Small intestine (tissue), 7 donors: Measurements from ENCODE around the gene SP3. TPM values are rescaled to one million over a fixed set of nuclear protein-coding genes. Genes with fewer than 3 reads are reported as not detected.
A peak's percentile ranks its signal among the peaks of the same experiment; 100 is the strongest.

Experiments
- DNase-seq, 2 donors: peaks; one replicate each; pipeline versions ENCODE4 v3.0.0 to v3.0.0-alpha.2; 2013
- FAIRE-seq: peaks from 2 replicates; lab custom pipeline; 2012; peaks lifted over from hg19 to GRCh38; lab: Jason Lieb, UNC
- H3K27ac ChIP-seq, 3 donors: one replicate each; pipeline ENCODE4 v1.5.1; 2013; ENCODE audit warnings: low read length in 2 of 3, mild to moderate bottlenecking in 2 of 3, control low read depth in 1 of 3, inconsistent platforms in 1 of 3, low read depth in 1 of 3, moderate library complexity in 1 of 3
- H3K27me3 ChIP-seq, 3 donors: one replicate each; pipeline ENCODE4 v1.6.1; 2013; ENCODE audit warnings: low read length in 3 of 3, inconsistent platforms in 1 of 3; ENCODE audit not compliant: control insufficient read depth in 3 of 3, insufficient read depth in 3 of 3
- H3K36me3 ChIP-seq, 3 donors: one replicate each; pipeline ENCODE4 v1.6.1; 2013; ENCODE audit warnings: low read length in 3 of 3, inconsistent platforms in 1 of 3, low read depth in 1 of 3, mild to moderate bottlenecking in 1 of 3, moderate library complexity in 1 of 3; ENCODE audit not compliant: control insufficient read depth in 3 of 3, insufficient read depth in 2 of 3
- H3K4me1 ChIP-seq, 3 donors: one replicate each; pipeline ENCODE4 v1.6.1; 2013; ENCODE audit warnings: low read length in 2 of 3, inconsistent platforms in 1 of 3, low read depth in 1 of 3, mild to moderate bottlenecking in 1 of 3, moderate library complexity in 1 of 3; ENCODE audit not compliant: control insufficient read depth in 3 of 3, insufficient read depth in 2 of 3
- H3K4me3 ChIP-seq, 3 donors: one replicate each; pipeline ENCODE4 v1.5.1; 2013; ENCODE audit warnings: low read length in 3 of 3, control low read depth in 1 of 3, inconsistent platforms in 1 of 3, low read depth in 1 of 3, mild to moderate bottlenecking in 1 of 3, moderate library complexity in 1 of 3
- H3K9me3 ChIP-seq, 2 donors: one replicate each; pipeline ENCODE4 v1.6.1; 2013; ENCODE audit warnings: low read depth in 1 of 2, low read length in 1 of 2; ENCODE audit not compliant: control insufficient read depth in 2 of 2, insufficient read depth in 1 of 2
- WGBS, 3 donors: extraction: QIAGEN DNeasy Blood & Tissue Kit; methylation state at CpG; one replicate each; pipeline ENCODE4 v1.1.7; 2013; 5-methylcytosine and 5-hydroxymethylcytosine counted together
- polyA plus RNA-seq, 4 donors: library from polyadenylated mRNA; stranded (reverse) in 3 of 4; unstranded in 1 of 4; fragments of 200-250 nt in 3 of 4; fragments of 120-200 nt in 1 of 4; gene quantifications; one replicate each; pipeline versions ENCODE4 v1.2.1 to v1.2.3, GENCODE V29; 2013
- donor health status: healthy with polysubstance abuse.
- donor health status: control.
- donor health status: control.
- donor health status: Bipolar disorder and iron deficiency.
- donor health status: healthy.

SP3 gene
- polyA plus RNA-seq, 4 donors = 15.0 to 79.8 (median 19.1) TPM

DNA sequence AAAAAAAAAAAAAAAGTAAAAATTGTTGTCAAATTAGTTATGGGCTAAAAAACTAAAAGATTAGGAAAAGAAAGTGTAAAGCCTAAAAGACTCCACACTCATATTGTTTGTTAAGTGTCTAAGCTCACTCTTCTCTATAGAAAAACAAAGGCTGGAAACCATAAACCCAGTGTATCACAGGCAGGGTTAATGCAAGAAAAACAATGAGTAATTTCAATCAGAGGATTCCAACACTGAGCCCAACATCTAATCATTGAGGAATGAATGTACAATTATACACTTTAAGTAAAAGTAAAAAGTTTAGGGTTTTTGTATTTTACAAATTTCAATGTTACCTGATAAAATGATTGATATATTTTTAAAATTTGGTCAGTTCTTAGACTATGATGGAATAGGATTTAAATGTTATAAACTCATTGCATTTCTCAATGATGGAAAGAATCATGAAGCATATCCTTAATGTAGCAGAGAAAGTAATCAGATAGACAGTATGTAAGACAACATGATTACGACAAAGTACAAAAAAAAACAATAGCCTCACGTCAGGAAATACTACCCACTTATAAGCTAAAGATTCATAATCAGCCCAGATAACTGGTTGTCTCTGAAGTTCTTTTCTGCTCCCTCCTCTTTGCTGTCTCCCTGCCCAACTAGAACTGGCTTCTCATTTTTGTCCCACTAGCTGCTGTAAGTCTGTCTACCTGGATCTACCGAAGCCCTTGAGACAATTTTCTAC is 44.5 kb upstream of the SP3 start:
- DNase-seq (no peak), FAIRE-seq (peak; percentile 51)
- no peaks in the 10 kb centered on the region for H3K36me3 ChIP-seq
- H3K27me3 ChIP-seq = no peaks in the 10 kb centered on the region
- H3K9me3 ChIP-seq = no peaks in the 10 kb centered on the region
- 83 to 87% (median 85%) methylated on average over 3 of the region's 3 CpGs for WGBS, 3 donors
- H3K4me1 ChIP-seq = peaks cover 0 to 45% (median 12%) of the 10 kb centered on the region in 3 donors
- no peak overlapping the region for H3K4me3 ChIP-seq
- H3K27ac ChIP-seq = no peak overlapping the region

DNA sequence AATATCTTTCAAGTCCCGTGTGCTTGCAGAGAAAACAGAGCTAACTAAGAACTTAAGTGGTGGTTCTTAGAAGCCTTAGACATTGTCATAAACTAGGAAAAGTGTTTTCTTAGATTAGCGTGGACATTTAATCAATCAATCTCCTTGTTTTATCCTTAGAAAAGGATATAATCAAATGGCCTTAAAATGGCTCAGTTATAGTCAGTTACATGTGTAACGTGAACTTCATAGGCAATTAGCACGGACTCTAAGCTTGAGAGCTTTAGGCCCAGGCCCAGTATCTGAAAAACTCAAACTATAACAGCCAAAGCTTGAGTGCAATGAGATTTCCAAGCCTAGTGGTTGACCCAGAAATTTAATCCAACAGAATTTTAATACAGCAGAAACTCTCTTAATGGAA is 43.5 kb upstream of the SP3 start:
- DNase-seq (no peak), FAIRE-seq (no peak)
- Histone ChIP-seq H3K9me3 (no peaks in the 10 kb centered on the region), H3K4me3 (no peak overlapping the region), H3K27me3 (no peaks in the 10 kb centered on the region), H3K4me1 (peaks cover 0 to 50% (median 14%) of the 10 kb centered on the region in 3 donors), H3K36me3 (no peaks in the 10 kb centered on the region), H3K27ac (no peak overlapping the region)
- WGBS, 3 donors = 86 to 93% (median 92%) methylated on average over 4 of the region's 4 CpGs

DNA sequence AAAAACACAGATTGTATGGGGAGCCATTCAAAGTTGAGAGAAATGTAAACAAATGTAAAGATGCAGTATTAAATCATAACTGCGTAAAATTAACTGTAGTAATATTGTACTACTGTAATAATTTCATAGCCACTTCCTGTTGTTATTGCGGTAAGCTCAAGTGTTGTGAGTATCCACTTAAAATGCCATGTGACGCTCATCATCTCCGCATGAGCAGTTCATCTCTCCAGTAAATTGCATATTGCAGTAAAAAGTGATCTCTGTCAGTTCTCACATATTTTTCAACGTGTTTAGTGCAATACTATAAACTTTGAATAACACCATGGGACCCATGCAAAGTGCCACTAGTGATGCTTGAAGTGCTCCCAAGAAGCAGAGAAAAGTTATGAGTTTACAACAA is 41.8 kb upstream of the SP3 start:
- Histone ChIP-seq H3K27me3 (no peaks in the 10 kb centered on the region), H3K36me3 (no peaks in the 10 kb centered on the region), H3K9me3 (no peaks in the 10 kb centered on the region), H3K27ac (no peak overlapping the region), H3K4me3 (no peak overlapping the region), H3K4me1 (peaks cover 0 to 48% (median 13%) of the 10 kb centered on the region in 3 donors)
- WGBS, 3 donors = 65 to 87% (median 86%) methylated on average over 5 of the region's 5 CpGs
- DNase-seq = no peak
- FAIRE-seq = no peak

DNA sequence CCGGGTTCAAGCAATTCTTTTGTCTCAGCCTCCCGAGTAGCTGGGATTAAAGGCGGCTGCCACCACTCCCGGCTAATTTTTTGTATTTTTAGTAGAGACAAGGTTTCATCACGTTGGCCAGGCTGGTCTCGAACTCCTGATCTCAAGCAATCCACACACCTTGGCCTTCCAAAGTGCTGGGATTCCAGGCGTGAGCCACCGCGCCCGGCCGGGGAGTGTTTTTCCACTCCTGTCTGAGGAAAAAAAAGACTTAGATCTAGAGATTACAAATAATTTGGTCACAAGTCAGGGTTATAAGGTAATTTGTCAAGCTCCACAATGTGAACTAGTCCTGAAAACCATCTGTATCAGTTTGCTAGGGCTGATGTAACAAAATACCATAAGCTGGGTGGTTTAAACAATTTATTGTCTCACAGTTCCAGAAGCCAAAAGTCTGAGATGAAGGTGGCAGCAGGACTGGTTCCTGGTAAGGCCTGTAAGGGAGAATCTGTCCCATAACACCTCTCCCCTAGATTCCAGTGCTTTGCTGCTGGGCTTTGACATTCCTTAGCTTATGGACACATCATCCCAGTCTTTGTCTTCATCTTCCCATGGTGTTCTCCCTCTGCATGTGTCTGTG is 40.7 kb upstream of the SP3 start:
- Histone ChIP-seq H3K9me3 (no peaks in the 10 kb centered on the region), H3K4me1 (peaks cover 0 to 41% (median 7%) of the 10 kb centered on the region in 3 donors), H3K27me3 (no peaks in the 10 kb centered on the region), H3K27ac (peak overlapping the region in 1 of 3 donors; percentile 21), H3K36me3 (no peaks in the 10 kb centered on the region), H3K4me3 (no peak overlapping the region)
- FAIRE-seq (no peak), DNase-seq (peak in 1 of 2 donors; percentile 23)
- 86 to 92% (median 89%) methylated on average over 11 of the region's 11 CpGs for WGBS, 3 donors

DNA sequence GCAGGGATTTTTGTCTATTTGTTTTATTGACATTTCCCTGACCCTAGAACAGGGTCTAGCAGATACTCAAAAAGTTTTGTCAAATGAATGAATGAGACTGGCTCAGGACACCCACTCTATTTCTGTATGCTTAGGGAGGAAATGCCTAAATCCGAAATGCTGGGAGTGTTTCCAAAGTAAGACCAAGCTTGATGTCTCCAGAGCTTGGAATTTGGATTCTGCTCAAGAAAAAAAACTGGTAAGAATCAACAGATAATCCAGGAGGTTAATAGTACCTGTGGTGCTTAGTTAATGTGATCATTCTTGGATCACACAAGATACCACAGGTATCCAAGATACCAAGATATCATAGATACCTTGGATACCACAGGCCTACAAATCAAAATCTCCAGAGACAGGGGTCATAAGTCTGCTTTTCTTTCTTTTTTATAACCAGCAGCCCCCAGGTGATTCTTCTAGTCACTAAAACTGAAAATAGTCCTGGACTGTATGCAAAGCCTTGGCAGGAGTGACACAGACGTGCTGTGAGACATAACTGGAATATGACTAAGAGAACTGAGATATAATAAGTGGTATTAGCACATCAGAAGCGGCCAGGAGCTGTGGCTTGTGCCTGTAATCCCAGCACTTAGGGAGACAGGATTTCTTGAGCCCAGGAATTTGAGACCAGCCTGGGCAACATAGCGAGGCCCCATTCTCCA is 39.9 kb upstream of the SP3 start:
- 54 to 55% (median 55%) methylated on average over 4 of the region's 4 CpGs for WGBS, 3 donors
- H3K9me3 ChIP-seq = no peaks in the 10 kb centered on the region
- FAIRE-seq (no peak), DNase-seq (peak in 1 of 2 donors; percentile 44)
- H3K36me3 ChIP-seq = no peaks in the 10 kb centered on the region
- H3K27ac ChIP-seq = peak overlapping the region in 1 of 3 donors; percentile 71
- H3K4me3 ChIP-seq = no peak overlapping the region
- no peaks in the 10 kb centered on the region for H3K27me3 ChIP-seq
- H3K4me1 ChIP-seq = peaks cover 0 to 36% (median 3%) of the 10 kb centered on the region in 3 donors

DNA sequence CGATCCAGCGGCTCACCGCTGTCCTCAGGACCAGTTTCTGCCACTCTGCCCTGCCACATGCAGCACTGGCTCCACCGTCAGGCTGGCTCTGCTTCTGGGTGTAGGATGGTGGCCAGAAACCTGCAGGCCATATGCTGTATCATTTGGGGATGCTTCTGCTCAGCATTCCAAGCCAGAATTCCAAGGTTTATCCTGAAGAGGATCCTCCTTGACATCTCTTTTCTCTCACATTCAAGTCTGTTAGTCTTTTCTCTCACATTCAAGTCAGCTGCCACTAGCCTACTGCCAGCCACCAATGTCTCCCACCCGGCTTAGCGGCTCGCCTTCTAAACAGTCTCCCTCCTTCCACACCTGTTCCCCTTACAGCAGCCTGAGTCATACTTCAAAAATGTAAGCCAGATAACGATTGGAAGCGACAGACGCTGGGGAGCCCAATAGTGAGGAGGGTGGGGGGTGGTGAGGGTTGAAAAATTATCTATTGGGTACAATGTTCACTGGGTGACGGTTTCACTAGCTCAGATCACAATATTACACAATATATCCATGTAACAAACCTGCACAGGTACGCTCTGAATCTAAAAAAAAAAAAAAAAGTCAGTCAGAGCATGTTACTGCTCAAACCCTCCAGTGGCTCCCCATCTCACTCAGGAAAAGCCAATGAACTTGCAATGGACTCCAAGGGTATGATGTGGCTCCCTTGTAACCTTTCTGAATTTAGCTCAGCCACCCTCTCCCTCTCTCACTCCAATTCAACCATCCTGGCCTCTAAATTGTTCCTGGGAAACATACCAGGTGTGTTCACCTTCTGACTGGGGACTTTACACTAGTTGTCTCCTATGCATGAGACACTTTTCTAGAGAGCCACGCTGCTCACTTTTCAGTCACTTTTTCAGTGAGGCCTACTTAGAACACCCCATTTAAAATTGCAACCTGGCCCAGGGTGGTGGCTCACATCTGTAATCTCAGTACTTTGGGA is 38.8 kb upstream of the SP3 start:
- DNase-seq = peak; percentile 85 to 89

DNA sequence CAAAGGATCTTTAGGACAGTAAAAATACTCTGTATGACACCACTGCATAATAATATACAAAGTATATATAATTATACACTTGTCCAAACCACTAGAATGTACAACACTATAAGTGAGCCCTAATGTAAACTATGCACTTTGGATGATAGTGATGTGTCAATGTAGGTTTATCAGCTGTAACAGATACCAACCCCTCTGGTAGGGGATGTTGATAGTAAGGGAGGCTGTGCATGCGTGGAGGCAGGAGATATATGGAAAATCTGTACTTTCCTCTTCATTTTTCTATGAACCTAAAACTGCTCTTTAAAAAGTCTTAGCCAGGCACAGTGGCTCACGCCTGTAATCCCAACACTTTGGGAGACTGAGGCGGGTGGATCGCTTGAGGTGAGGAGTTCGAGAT is 37.5 kb upstream of the SP3 start:
- no peaks in the 10 kb centered on the region for H3K27me3 ChIP-seq
- 90 to 98% (median 96%) methylated on average over 5 of the region's 5 CpGs for WGBS, 3 donors
- H3K9me3 ChIP-seq = no peaks in the 10 kb centered on the region
- H3K36me3 ChIP-seq = no peaks in the 10 kb centered on the region
- no peak for FAIRE-seq
- no peak overlapping the region for H3K27ac ChIP-seq
- DNase-seq = no peak
- peaks cover 2 to 40% (median 8%) of the 10 kb centered on the region in 3 donors for H3K4me1 ChIP-seq
- H3K4me3 ChIP-seq = no peak overlapping the region

More for the DNA sequence above, 38.8 kb upstream of the SP3 start:
- no peak for FAIRE-seq
- peak overlapping the region in 1 of 3 donors; percentile 71 for H3K27ac ChIP-seq
- H3K4me3 ChIP-seq = no peak overlapping the region
- no peaks in the 10 kb centered on the region for H3K36me3 ChIP-seq
- WGBS, 3 donors = 26 to 65% (median 40%) methylated on average over 13 of the region's 13 CpGs
- H3K27me3 ChIP-seq = no peaks in the 10 kb centered on the region
- peaks cover 0 to 36% (median 2%) of the 10 kb centered on the region in 3 donors for H3K4me1 ChIP-seq
- no peaks in the 10 kb centered on the region for H3K9me3 ChIP-seq
